PFSK-1 (cell line): ENCODE data around the gene POLR3GL.

Source experiments
- POLR2AphosphoS5 ChIP-seq: IDR thresholded peaks from 2 replicates; pipeline ENCODE4 v1.6.1; 2012; ENCODE audit warnings: low read depth, mild to moderate bottlenecking, control low read depth, low read length, moderate library complexity
- TF ChIP-seq, protein P1 (sequence below), 2 experiments: IDR thresholded peaks; 2 replicates each; pipeline versions ENCODE4 v1.6.1 to v1.8.0; 2011 to 2012; ENCODE audit warnings: low read depth in 2 of 2, low read length in 2 of 2, control low read depth in 1 of 2, inconsistent platforms in 1 of 2, mild to moderate bottlenecking in 1 of 2, moderate library complexity in 1 of 2; ENCODE audit not compliant: insufficient read depth in 1 of 2

DNA sequence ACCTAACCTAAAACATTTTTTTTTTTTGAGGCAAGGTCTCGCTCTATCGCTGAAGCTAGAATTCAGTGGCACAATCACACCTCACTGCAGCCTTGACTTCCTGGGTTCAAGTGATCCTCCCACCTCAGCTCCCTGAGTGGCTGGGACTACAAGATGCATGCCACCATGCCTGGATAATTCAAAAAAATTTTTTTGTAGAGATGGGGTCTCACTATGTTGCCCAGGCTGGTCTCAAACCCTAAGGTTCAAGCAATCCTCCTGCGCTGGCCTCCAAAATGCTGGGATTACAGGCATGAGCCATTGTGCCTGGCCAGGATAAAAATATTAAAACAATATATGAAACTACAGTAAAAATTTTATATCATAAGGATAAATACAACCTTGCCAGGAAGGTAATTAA, 11.6 kb upstream of the POLR3GL start:
- no peak for TF ChIP-seq POLR2AphosphoS5
- TF ChIP-seq, protein P1, sequence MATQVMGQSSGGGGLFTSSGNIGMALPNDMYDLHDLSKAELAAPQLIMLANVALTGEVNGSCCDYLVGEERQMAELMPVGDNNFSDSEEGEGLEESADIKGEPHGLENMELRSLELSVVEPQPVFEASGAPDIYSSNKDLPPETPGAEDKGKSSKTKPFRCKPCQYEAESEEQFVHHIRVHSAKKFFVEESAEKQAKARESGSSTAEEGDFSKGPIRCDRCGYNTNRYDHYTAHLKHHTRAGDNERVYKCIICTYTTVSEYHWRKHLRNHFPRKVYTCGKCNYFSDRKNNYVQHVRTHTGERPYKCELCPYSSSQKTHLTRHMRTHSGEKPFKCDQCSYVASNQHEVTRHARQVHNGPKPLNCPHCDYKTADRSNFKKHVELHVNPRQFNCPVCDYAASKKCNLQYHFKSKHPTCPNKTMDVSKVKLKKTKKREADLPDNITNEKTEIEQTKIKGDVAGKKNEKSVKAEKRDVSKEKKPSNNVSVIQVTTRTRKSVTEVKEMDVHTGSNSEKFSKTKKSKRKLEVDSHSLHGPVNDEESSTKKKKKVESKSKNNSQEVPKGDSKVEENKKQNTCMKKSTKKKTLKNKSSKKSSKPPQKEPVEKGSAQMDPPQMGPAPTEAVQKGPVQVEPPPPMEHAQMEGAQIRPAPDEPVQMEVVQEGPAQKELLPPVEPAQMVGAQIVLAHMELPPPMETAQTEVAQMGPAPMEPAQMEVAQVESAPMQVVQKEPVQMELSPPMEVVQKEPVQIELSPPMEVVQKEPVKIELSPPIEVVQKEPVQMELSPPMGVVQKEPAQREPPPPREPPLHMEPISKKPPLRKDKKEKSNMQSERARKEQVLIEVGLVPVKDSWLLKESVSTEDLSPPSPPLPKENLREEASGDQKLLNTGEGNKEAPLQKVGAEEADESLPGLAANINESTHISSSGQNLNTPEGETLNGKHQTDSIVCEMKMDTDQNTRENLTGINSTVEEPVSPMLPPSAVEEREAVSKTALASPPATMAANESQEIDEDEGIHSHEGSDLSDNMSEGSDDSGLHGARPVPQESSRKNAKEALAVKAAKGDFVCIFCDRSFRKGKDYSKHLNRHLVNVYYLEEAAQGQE (IDR thresholded peaks at IDR 0.05; ENCODE audit: insufficient read depth in 1 of 2, low read depth in 2 of 2, low read length in 2 of 2): no peak
